ENCODE data around the gene PDF. TPM values are rescaled to one million over a fixed set of nuclear protein-coding genes. Genes with fewer than 3 reads are reported as not detected.

The PDF gene
- total and polyA plus RNA-seq, 4 experiments from 2014 or later, result 11.8 to 18.0 (median 12.2) TPM

DNA sequence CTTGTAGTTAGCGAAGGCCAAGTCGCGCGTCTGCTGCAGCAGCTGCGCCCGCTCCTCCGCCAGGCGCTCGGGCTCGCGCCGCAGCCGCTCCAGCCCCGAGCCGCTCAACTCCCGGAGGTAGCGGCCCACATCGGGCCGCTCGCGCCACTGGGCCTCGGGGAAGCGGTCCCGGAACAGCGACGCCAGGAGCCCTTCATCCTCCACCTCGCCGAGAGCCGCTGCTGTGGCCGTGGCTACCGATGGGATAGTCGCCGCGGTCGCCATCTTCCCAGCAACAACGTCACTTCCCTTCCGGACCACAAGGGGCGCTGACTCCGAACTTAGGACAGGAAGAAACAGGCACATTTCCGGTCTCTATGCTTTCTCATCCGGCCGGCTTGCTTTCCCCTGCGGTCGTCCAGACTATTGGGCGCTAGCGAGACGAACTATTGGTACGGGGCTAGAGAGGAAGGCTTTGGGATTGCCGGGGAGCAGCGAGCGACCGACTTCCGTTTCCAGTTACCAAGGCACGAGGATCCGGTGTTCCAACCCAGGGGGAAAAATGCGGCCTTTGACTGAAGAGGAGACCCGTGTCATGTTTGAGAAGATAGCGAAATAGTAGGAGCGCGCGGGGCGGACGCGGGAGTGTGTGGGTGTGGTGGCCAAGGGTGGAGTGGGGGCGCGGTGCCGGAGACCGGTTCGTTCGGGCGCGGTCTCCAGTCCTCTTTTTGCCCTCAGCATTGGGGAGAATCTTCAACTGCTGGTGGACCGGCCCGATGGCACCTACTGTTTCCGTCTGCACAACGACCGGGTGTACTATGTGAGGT lies 9.1 kb upstream of the PDF start, which contains the start of the genes COG8 and NIP7:
TSS of gene COG8 (minus strand) at position 276 of the 806 bp plus-strand sequence. CDS start at position 264, 12 bp downstream.
TSS of gene NIP7 (plus strand) at position 484 of the 806 bp plus-strand sequence. CDS start at position 542, 58 bp downstream.
- H3K4me1 ChIP-seq (ENCODE audit: insufficient read depth, low read length), result peaks cover 39% of the 10 kb centered on the region
- Mint-ChIP-seq H3K27me3 (no peaks in the 10 kb centered on the region), H3K4me3 (peak within 1 kb of the TSS; percentile 96 to 100 (median 100)), H3K36me3 (peaks cover 27 to 52% of the 10 kb centered on the region in 2 donors), H3K4me1 (peaks cover 34 to 74% (median 51%) of the 10 kb centered on the region in 4 donors), H3K27ac (peak within 1 kb of the TSS; percentile 96 to 100 (median 99)), H3K9me3 (no peaks in the 10 kb centered on the region)
- intact Hi-C loops (cut with micrococcal nuclease), result loop anchor here (1.0 to 10.0 kb wide), 6 partner anchors 9 to 226 kb away; partner anchors contain the start of genes CYB5B, NFAT5, PDF and VPS4A
- no peaks in the 10 kb centered on the region for H3K9me3 ChIP-seq (ENCODE audit: control insufficient read depth in 1 of 2, low read length in 2 of 2)
- peak; percentile 90 to 94 (median 91) for DNase-seq
- peaks cover 26% of the 10 kb centered on the region for H3K36me3 ChIP-seq (ENCODE audit: insufficient read depth, low read length)
- POLR2A ChIA-PET (ENCODE audit: partially characterized antibody), result interaction anchor here (0.7 to 5.0 kb wide), 12 partner anchors 11 to 226 kb away, joined by 3 to 116 read pairs (median 4); partner anchors contain the start of genes CHTF8, PDF, SNTB2 and TERF2
- peak within 1 kb of the TSS; percentile 81 for H3K27ac ChIP-seq (ENCODE audit: low read depth, low read length)
- no peaks in the 10 kb centered on the region for H3K27me3 ChIP-seq (ENCODE audit: insufficient read depth, low read length)
- CTCF ChIA-PET (ENCODE audit: partially characterized antibody), result interaction anchor here (0.7 to 2.2 kb wide), 9 partner anchors 10 to 1019 kb away, joined by 3 to 9 read pairs (median 4); partner anchors contain the start of gene VPS4A
- peak within 1 kb of the TSS; percentile 77 to 97 for H3K4me3 ChIP-seq (ENCODE audit: low read length in 2 of 2)

DNA sequence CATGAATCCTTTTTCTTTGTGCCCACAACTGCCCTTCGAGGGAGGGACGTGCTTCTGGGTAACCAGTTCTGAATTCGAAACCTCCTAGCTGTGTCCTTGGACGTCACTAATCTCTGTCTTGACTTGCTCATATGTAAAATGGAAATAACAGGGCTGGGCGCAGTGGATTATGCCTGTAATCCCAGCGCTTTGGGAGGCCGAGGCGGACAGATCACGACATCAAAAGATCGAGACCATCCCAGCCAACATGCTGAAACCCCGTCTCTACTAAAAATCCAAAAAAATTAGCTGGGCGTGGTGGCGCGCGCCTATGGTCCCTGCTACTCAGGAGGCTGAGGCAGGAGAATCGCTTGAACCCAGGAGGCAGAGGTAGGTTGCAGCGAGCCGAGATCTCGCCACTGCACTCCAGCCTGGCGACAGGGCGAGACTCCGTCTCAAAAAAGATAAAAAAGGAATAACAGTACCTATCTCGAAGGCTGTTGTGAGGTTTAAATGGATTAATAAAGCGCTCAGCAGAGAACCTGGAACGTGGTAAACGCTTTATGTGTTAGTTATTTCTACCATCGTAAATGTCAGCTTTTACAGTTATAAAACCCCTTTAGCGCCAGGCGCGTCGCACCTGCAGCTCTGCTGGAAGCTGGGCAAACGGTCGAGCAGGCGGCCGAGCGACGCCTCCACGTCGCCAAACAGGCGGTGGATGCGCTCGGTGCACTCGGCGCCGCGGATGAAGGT lies 8.3 kb upstream of the PDF start:
- no peak for DNase-seq
- H3K9me3 ChIP-seq (ENCODE audit: control insufficient read depth in 1 of 2, low read length in 2 of 2), result no peaks in the 10 kb centered on the region
- no peaks in the 10 kb centered on the region for H3K27me3 ChIP-seq (ENCODE audit: insufficient read depth, low read length)
- Mint-ChIP-seq H3K36me3 (peaks cover 32 to 59% of the 10 kb centered on the region in 2 donors), H3K27me3 (no peaks in the 10 kb centered on the region), H3K27ac (peak overlapping the region; percentile 84 to 97 (median 93)), H3K4me1 (peaks cover 36 to 74% (median 55%) of the 10 kb centered on the region in 4 donors), H3K9me3 (no peaks in the 10 kb centered on the region), H3K4me3 (peak overlapping the region; percentile 96 to 100 (median 100))
- H3K27ac ChIP-seq (ENCODE audit: low read depth, low read length), result peak overlapping the region; percentile 81
- POLR2A ChIA-PET (ENCODE audit: partially characterized antibody), result interaction anchor here (0.6 to 5.0 kb wide), 10 partner anchors 10 to 226 kb away, joined by 3 to 116 read pairs (median 3); partner anchors contain the start of genes PDF, SNTB2 and VPS4A
- H3K4me1 ChIP-seq (ENCODE audit: insufficient read depth, low read length), result peaks cover 39% of the 10 kb centered on the region
- intact Hi-C loops (cut with micrococcal nuclease), result loop anchor here (1.0 to 10.0 kb wide), 6 partner anchors 8 to 227 kb away; partner anchors contain the start of genes CYB5B, NFAT5, PDF and VPS4A
- H3K36me3 ChIP-seq (ENCODE audit: insufficient read depth, low read length), result peaks cover 34% of the 10 kb centered on the region
- H3K4me3 ChIP-seq (ENCODE audit: low read length in 2 of 2), result peak overlapping the region; percentile 77 to 97
- CTCF ChIA-PET (ENCODE audit: partially characterized antibody), result interaction anchor here (0.7 to 2.2 kb wide), 5 partner anchors 10 to 1020 kb away, joined by 3 to 9 read pairs (median 4); partner anchors contain the start of gene VPS4A

DNA sequence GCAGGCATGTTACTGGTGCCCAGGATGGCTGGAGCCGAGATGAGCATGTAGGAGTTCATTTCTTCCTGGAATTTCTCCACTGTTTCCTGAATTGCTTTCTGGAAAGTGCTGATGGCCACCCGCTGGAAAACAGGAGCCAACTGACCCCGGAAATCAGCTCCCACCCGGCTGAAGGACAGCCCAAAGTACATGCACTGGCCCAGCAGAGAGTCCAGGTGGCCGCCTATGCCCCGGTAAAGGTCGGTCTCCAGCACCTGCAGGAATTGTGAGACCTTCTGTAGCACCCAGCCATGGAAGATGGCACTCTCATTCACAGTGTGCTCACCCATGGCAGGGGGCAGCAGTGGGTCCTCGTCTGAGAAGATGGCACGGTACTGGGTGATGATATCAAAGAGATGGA lies 4.3 kb upstream of the PDF start:
- DNase-seq, result no peak
- POLR2A ChIA-PET (ENCODE audit: partially characterized antibody), result interaction anchor here (1.9 kb wide), 1 partner anchor 20 kb away, joined by 5 read pairs; no protein-coding TSS in a partner anchor
- no peaks in the 10 kb centered on the region for H3K27me3 Mint-ChIP-seq
- Histone ChIP-seq H3K9me3 (ENCODE audit: control insufficient read depth in 1 of 2, low read length in 2 of 2) (no peaks in the 10 kb centered on the region), H3K27ac (ENCODE audit: low read depth, low read length) (no peak overlapping the region), H3K4me3 (ENCODE audit: low read length in 2 of 2) (no peak overlapping the region), H3K4me1 (ENCODE audit: insufficient read depth, low read length) (peaks cover 31% of the 10 kb centered on the region), H3K27me3 (ENCODE audit: insufficient read depth, low read length) (no peaks in the 10 kb centered on the region), H3K36me3 (ENCODE audit: insufficient read depth, low read length) (peaks cover 23% of the 10 kb centered on the region)
- H3K9me3 Mint-ChIP-seq, result no peaks in the 10 kb centered on the region
- H3K4me3 Mint-ChIP-seq, result peak overlapping the region in 1 of 8 donors; percentile 6
- no peak overlapping the region for H3K27ac Mint-ChIP-seq
- CTCF ChIA-PET (ENCODE audit: partially characterized antibody), result no interaction called here
- intact Hi-C loops (cut with micrococcal nuclease), result loop anchor here (10.0 kb wide), 1 partner anchor 90 kb away; the partner anchor contains the start of gene CYB5B
- H3K36me3 Mint-ChIP-seq, result peaks cover 15 to 43% of the 10 kb centered on the region in 2 donors
- H3K4me1 Mint-ChIP-seq, result peaks cover 21 to 59% (median 41%) of the 10 kb centered on the region in 4 donors

DNA sequence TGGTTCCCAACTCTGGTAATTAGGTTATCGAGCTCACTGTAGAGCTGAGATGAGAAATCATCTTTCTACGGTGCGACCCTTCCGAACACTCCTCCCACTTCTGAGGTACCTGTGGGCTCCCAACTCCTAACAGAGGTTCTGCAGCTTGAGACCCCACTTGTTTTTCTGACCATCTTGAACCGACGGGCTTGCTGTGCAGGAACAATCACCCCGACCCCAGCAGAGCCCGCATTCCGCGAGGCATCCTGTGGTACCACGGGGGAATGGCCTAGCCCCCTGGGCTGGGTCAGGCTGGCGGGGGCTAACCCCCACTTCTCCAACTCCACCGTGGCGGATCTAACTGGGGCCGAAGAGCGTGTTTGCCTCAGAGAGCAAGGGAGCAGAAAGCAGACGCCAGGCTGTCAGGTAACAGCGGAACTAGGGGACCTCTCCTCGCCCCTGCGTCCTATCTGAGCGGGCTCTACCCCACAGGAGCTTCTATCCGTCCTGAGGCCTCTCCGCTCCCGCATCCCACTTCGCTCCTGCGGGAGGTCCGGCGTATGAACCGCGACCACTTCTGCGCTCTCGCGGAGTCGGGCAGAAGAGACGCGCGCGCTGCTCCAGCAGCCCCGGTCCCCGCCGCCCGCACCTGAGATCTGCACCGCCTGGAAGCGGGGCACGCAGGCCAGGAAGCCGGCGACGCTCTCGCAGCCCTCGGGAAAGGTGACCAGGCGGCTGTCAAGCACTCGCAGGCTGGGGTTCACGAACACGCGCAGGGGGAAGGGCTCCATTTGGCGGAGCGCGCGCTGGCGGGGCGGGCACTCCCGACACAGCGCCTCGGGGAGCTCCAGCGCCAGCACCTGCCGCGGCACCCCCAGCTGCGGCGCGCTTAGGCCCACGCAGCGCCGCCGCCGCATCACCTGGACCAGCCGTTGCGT lies 761 bp downstream of the PDF start:
- Mint-ChIP-seq H3K4me3 (peak overlapping the region; percentile 75 to 87 (median 80)), H3K4me1 (peaks cover 27 to 59% (median 40%) of the 10 kb centered on the region in 4 donors), H3K27me3 (no peaks in the 10 kb centered on the region), H3K27ac (peak overlapping the region in 5 of 7 donors; percentile 49 to 90 (median 81)), H3K9me3 (no peaks in the 10 kb centered on the region), H3K36me3 (peaks cover 10 to 39% of the 10 kb centered on the region in 2 donors)
- peaks cover 32% of the 10 kb centered on the region for H3K36me3 ChIP-seq (ENCODE audit: insufficient read depth, low read length)
- H3K27me3 ChIP-seq (ENCODE audit: insufficient read depth, low read length), result no peaks in the 10 kb centered on the region
- peak in 2 of 5 donors; percentile 53 to 68 for DNase-seq
- peak overlapping the region; percentile 17 to 73 for H3K4me3 ChIP-seq (ENCODE audit: low read length in 2 of 2)
- intact Hi-C loops (cut with micrococcal nuclease), result loop anchor here (1.0 to 10.0 kb wide), 3 partner anchors 10 to 95 kb away; partner anchors contain the start of genes COG8, CYB5B, NIP7 and VPS4A
- no peaks in the 10 kb centered on the region for H3K9me3 ChIP-seq (ENCODE audit: control insufficient read depth in 1 of 2, low read length in 2 of 2)
- ChIA-PET POLR2A (ENCODE audit: partially characterized antibody) (interaction anchor here (1.0 to 6.3 kb wide), 14 partner anchors 10 to 425 kb away, joined by 3 to 116 read pairs (median 5); partner anchors contain the start of genes CHTF8, COG8, NIP7 and NOB1), CTCF (ENCODE audit: partially characterized antibody) (interaction anchor here (1.5 to 1.6 kb wide), 2 partner anchors 9 to 11 kb away, joined by 3 to 9 read pairs; partner anchors contain the start of genes COG8 and NIP7)
- peak overlapping the region; percentile 83 for H3K27ac ChIP-seq (ENCODE audit: low read depth, low read length)
- peaks cover 49% of the 10 kb centered on the region for H3K4me1 ChIP-seq (ENCODE audit: insufficient read depth, low read length)

DNA sequence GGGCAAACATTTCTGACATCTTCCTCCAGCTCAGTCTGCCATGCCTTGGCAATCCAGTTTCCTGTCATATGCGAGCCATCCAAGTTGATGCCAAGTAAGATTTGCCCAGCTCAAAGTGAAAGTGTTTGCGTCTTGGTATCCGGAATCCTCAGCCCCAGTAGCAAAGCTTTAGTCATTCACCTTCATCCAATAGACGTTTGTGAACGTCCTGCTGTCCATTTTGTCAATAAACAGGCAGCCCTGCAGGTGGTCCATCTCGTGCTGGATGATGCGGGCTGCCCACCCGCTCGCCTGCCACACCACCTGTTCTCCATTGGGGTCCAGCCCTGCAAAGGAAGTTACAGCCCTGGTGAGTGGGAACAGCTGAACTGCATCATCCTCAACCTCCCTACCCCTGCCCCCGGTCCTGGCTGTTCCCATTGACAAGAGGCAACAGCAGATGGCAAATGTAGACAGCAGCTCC lies 1.5 kb downstream of the PDF start:
- H3K4me1 Mint-ChIP-seq, result peaks cover 25 to 53% (median 39%) of the 10 kb centered on the region in 4 donors

More for the DNA sequence above, 1.5 kb downstream of the PDF start:
- no peak for DNase-seq
- Mint-ChIP-seq H3K27me3 (no peaks in the 10 kb centered on the region), H3K4me3 (peak overlapping the region; percentile 75 to 87 (median 80)), H3K9me3 (no peaks in the 10 kb centered on the region), H3K27ac (peak overlapping the region in 6 of 7 donors; percentile 37 to 90 (median 80)), H3K36me3 (peaks cover 5 to 37% of the 10 kb centered on the region in 2 donors)
- intact Hi-C loops (cut with micrococcal nuclease), result no loop called here
- H3K36me3 ChIP-seq (ENCODE audit: insufficient read depth, low read length), result peaks cover 32% of the 10 kb centered on the region
- peak overlapping the region in 1 of 2 donors; percentile 73 for H3K4me3 ChIP-seq (ENCODE audit: low read length in 2 of 2)
- H3K27me3 ChIP-seq (ENCODE audit: insufficient read depth, low read length), result no peaks in the 10 kb centered on the region
- ChIA-PET CTCF (ENCODE audit: partially characterized antibody) (interaction anchor here (1.5 to 2.2 kb wide), 3 partner anchors 10 to 17 kb away, joined by 3 to 9 read pairs (median 6); partner anchors contain the start of genes COG8 and NIP7), POLR2A (ENCODE audit: partially characterized antibody) (interaction anchor here (1.0 to 6.3 kb wide), 8 partner anchors 10 to 200 kb away, joined by 3 to 116 read pairs (median 7); partner anchors contain the start of genes COG8, NIP7, SNTB2 and TERF2)
- H3K9me3 ChIP-seq (ENCODE audit: control insufficient read depth in 1 of 2, low read length in 2 of 2), result no peaks in the 10 kb centered on the region
- H3K4me1 ChIP-seq (ENCODE audit: insufficient read depth, low read length), result peaks cover 49% of the 10 kb centered on the region
- no peak overlapping the region for H3K27ac ChIP-seq (ENCODE audit: low read depth, low read length)
